Hematopoietic multipotent progenitor cell treated with erythropoietin and hydrocortisone succinate and interleukin-3 and kit ligand, for 15 days (in vitro differentiated cells): ENCODE measurements around the gene LAMB1.
A peak's percentile ranks its signal among the peaks of the same experiment; 100 is the strongest.
"Not testable (repeated sequence)": the region's sequence is repeated elsewhere in the genome, so short reads cannot be mapped to it uniquely, and the experiment has no call there.

Experiments
- DNase-seq: peaks from one replicate; pipeline ENCODE4 v3.0.0-alpha.2; 2015; ENCODE audit warnings: low spot score

The LAMB1 gene

GRCh38 chr7:107917763-107918651, 85.0 kb downstream of the LAMB1 start:
- DNase-seq: no peak

GRCh38 chr7:107915541-107915940, 87.4 kb downstream of the LAMB1 start:
- DNase-seq: no peak

GRCh38 chr7:107914831-107915230, 88.1 kb downstream of the LAMB1 start:
- no peak for DNase-seq

- DNase-seq: no peak
Measured at GRCh38 chr7:107913851-107914250, 89.1 kb downstream of the LAMB1 start.

- DNase-seq: no peak
Measured at GRCh38 chr7:107911981-107912380, 91.0 kb downstream of the LAMB1 start.

- no peak for DNase-seq
Measured at GRCh38 chr7:107909445-107909844, 93.5 kb downstream of the LAMB1 start.

GRCh38 chr7:107907790-107908189, 95.2 kb downstream of the LAMB1 start:
- DNase-seq: no peak

- DNase-seq: no peak
Measured at GRCh38 chr7:107902381-107902780, 100.6 kb downstream of the LAMB1 start.

GRCh38 chr7:107900496-107901015, 102.4 kb downstream of the LAMB1 start:
- no peak for DNase-seq

- no peak for DNase-seq
Measured at GRCh38 chr7:107898997-107899594, 103.9 kb downstream of the LAMB1 start.

- DNase-seq: not testable (repeated sequence)
Measured at GRCh38 chr7:107892367-107892741, 110.6 kb downstream of the LAMB1 start.

GRCh38 chr7:107891636-107892366, 111.2 kb downstream of the LAMB1 start:
- peak; percentile 59 for DNase-seq

- DNase-seq: peak; percentile 93
Measured at GRCh38 chr7:107890962-107891635, 111.9 kb downstream of the LAMB1 start, which contains the start of gene DLD. DLD (plus strand) TSS chr7:107891183; CDS start chr7:107891251, 68 bp downstream.

- no peak for DNase-seq
Measured at GRCh38 chr7:107890493-107890961, 112.4 kb downstream of the LAMB1 start.

- DNase-seq: no peak
Measured at GRCh38 chr7:107889992-107890391, 113.0 kb downstream of the LAMB1 start.

GRCh38 chr7:107887827-107888226, 115.1 kb downstream of the LAMB1 start:
- DNase-seq: not testable (repeated sequence)

GRCh38 chr7:107884066-107884818, 118.7 kb downstream of the LAMB1 start:
- DNase-seq: no peak

- no peak for DNase-seq
Measured at GRCh38 chr7:107882766-107883165, 120.2 kb downstream of the LAMB1 start.

- peak; percentile 75 for DNase-seq
Measured at GRCh38 chr7:107879400-107880035, 123.4 kb downstream of the LAMB1 start.

- no peak for DNase-seq
Measured at GRCh38 chr7:107878636-107879035, 124.3 kb downstream of the LAMB1 start.
